ENCODE results near the gene CCDC88B.

- no peak for TF ChIP-seq EZH2 (IDR thresholded peaks at IDR 0.05; ENCODE audit: borderline replicate concordance, low read depth, low read length, severe bottlenecking)
- TF ChIP-seq CTCF (IDR thresholded peaks at IDR 0.05; ENCODE audit: borderline replicate concordance, extremely low read depth, low read length, poor library complexity, severe bottlenecking) = no peak
Measured at GRCh38 chr11:64388894-64389293, 48.9 kb downstream of the CCDC88B start.

Data from DND-41 (cell line).